SK-N-SH treated with all-trans-retinoic acid at 6 μM for 48 hours (cell line): ENCODE results near the gene QPRT.
"Not testable (repeated sequence)": the region's sequence is repeated elsewhere in the genome, so short reads cannot be mapped to it uniquely, and the experiment has no call there.

Experiments used
- ATAC-seq: fragments of 200-7000 bp; cut with Tn5 transposase; 3 replicates; pipeline ENCODE4 v1.9.1; 2020; ENCODE audit warnings: mild to moderate bottlenecking, moderate library complexity
- ARNTL ChIP-seq: fragments of 450-650 bp; formaldehyde crosslinking; IDR thresholded peaks from 2 replicates; pipeline ENCODE4 v1.5.0; 2020; ENCODE audit warnings: low read depth, mild to moderate bottlenecking, moderate library complexity, borderline replicate concordance
- BACH2 ChIP-seq: fragments of 250-450 bp; sonication (Bioruptor Pico); IDR thresholded peaks from 2 replicates; pipeline ENCODE4 v1.9.0; 2021; ENCODE audit warnings: mild to moderate bottlenecking, borderline replicate concordance
- CSDC2 ChIP-seq: fragments of 250-450 bp; sonication (Bioruptor Pico); IDR thresholded peaks from 2 replicates; pipeline ENCODE4 v1.5.0; 2020; ENCODE audit warnings: mild to moderate bottlenecking, moderate library complexity
- ESRRG ChIP-seq: fragments of 250-450 bp; sonication (Bioruptor Pico); IDR thresholded peaks from 2 replicates; pipeline ENCODE4 v1.6.1; 2021; ENCODE audit warnings: mild to moderate bottlenecking
- GLIS3 ChIP-seq: fragments of 250-450 bp; sonication (Bioruptor Pico); IDR thresholded peaks from 2 replicates; pipeline ENCODE4 v1.5.0; 2020; ENCODE audit warnings: mild to moderate bottlenecking, moderate library complexity
- ISL1 ChIP-seq: fragments of 250-450 bp; sonication (Bioruptor Pico); IDR thresholded peaks from 2 replicates; pipeline ENCODE4 v2.1.2; 2022; ENCODE audit warnings: mild to moderate bottlenecking, moderate library complexity
- OSR1 ChIP-seq: fragments of 250-450 bp; sonication (Bioruptor Pico); IDR thresholded peaks from 2 replicates; pipeline ENCODE4 v1.8.0; 2022; ENCODE audit warnings: moderate library complexity, mild to moderate bottlenecking, inconsistent platforms
- PPARA ChIP-seq: fragments of 250-450 bp; sonication (Bioruptor Pico); IDR thresholded peaks from 2 replicates; pipeline ENCODE4 v1.5.0; 2020; ENCODE audit warnings: mild to moderate bottlenecking, borderline replicate concordance
- RARB ChIP-seq: fragments of 250-450 bp; sonication (Bioruptor Pico); IDR thresholded peaks from 2 replicates; pipeline ENCODE4 v1.8.0; 2021; ENCODE audit warnings: mild to moderate bottlenecking, moderate library complexity
- SNAI2 ChIP-seq: fragments of 250-450 bp; sonication (Bioruptor Pico); IDR thresholded peaks from 2 replicates; pipeline ENCODE4 v1.5.0; 2020; ENCODE audit warnings: mild to moderate bottlenecking, moderate library complexity
- TCF4 ChIP-seq: fragments of 250-450 bp; sonication (Bioruptor Pico); IDR thresholded peaks from 2 replicates; pipeline ENCODE4 v1.8.0; 2021; ENCODE audit warnings: mild to moderate bottlenecking, moderate library complexity, borderline replicate concordance
- ZC3H10 ChIP-seq: fragments of 250-450 bp; sonication (Bioruptor Pico); IDR thresholded peaks from 2 replicates; pipeline ENCODE4 v1.5.1; 2021; ENCODE audit warnings: mild to moderate bottlenecking, moderate library complexity
- ZFP3 ChIP-seq: fragments of 250-450 bp; sonication (Bioruptor Pico); IDR thresholded peaks from 2 replicates; pipeline ENCODE4 v1.5.0; 2020; ENCODE audit warnings: mild to moderate bottlenecking, moderate library complexity
- ZFP30 ChIP-seq: fragments of 450-650 bp; formaldehyde crosslinking; IDR thresholded peaks from 2 replicates; pipeline ENCODE4 v1.5.0; 2022; ENCODE audit warnings: mild to moderate bottlenecking, moderate library complexity
- ZNF565 ChIP-seq: fragments of 450-650 bp; formaldehyde crosslinking; conservative IDR thresholded peaks from 2 replicates; pipeline ENCODE4 v1.5.0; 2020; ENCODE audit warnings: low read depth, mild to moderate bottlenecking, moderate library complexity
- ZNF70 ChIP-seq: fragments of 450-650 bp; formaldehyde crosslinking; IDR thresholded peaks from 2 replicates; pipeline ENCODE4 v1.5.0; 2020; ENCODE audit warnings: mild to moderate bottlenecking, moderate library complexity
- TF ChIP-seq, protein P1 (sequence below): fragments of 250-450 bp; sonication (Bioruptor Pico); IDR thresholded peaks from 2 replicates; pipeline ENCODE4 v1.5.1; 2020; ENCODE audit warnings: low read depth, mild to moderate bottlenecking, moderate library complexity
- TF ChIP-seq, protein P2 (sequence below): fragments of 250-450 bp; sonication (Bioruptor Pico); IDR thresholded peaks from 2 replicates; pipeline ENCODE4 v1.8.0; 2021; ENCODE audit warnings: low read depth, mild to moderate bottlenecking, moderate library complexity, borderline replicate concordance
- TF ChIP-seq, protein P3 (sequence below): fragments of 250-450 bp; sonication (Bioruptor Pico); IDR thresholded peaks from 2 replicates; pipeline ENCODE4 v1.8.0; 2020; ENCODE audit warnings: mild to moderate bottlenecking, moderate library complexity, borderline replicate concordance
- TF ChIP-seq, protein P4 (sequence below): fragments of 250-450 bp; sonication (Bioruptor Pico); IDR thresholded peaks from 2 replicates; pipeline ENCODE4 v1.5.0; 2020; ENCODE audit warnings: mild to moderate bottlenecking, moderate library complexity
- TF ChIP-seq, protein P5 (sequence below): fragments of 250-450 bp; sonication (Bioruptor Pico); IDR thresholded peaks from 2 replicates; pipeline ENCODE4 v1.5.1; 2021; ENCODE audit warnings: mild to moderate bottlenecking, moderate library complexity

Gene QPRT

DNA sequence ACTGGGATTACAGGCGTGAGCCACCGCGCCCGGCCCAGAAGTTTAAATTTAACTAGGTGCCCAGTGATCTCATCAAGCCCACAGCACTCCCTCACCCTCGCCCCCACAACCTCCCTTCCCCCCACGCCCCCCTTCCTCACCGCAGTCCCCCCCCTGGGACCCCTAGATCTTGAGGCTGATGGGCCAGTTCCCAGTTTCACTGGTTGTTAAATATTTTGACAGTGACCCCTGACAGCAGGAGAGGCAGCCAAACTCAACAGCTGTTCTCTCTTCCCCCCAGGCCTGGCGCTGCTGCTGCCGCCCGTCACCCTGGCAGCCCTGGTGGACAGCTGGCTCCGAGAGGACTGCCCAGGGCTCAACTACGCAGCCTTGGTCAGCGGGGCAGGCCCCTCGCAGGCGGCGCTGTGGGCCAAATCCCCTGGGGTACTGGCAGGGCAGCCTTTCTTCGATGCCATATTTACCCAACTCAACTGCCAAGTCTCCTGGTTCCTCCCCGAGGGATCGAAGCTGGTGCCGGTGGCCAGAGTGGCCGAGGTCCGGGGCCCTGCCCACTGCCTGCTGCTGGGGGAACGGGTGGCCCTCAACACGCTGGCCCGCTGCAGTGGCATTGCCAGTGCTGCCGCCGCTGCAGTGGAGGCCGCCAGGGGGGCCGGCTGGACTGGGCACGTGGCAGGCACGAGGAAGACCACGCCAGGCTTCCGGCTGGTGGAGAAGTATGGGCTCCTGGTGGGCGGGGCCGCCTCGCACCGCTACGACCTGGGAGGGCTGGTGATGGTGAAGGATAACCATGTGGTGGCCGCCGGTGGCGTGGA, 15.6 kb downstream of the QPRT start (continued):
- TF ChIP-seq, protein P1, sequence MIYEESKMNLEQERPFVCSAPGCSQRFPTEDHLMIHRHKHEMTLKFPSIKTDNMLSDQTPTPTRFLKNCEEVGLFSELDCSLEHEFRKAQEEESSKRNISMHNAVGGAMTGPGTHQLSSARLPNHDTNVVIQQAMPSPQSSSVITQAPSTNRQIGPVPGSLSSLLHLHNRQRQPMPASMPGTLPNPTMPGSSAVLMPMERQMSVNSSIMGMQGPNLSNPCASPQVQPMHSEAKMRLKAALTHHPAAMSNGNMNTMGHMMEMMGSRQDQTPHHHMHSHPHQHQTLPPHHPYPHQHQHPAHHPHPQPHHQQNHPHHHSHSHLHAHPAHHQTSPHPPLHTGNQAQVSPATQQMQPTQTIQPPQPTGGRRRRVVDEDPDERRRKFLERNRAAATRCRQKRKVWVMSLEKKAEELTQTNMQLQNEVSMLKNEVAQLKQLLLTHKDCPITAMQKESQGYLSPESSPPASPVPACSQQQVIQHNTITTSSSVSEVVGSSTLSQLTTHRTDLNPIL (CRISPR knock-in tag): no peak
- TF ChIP-seq TCF4 (no peak), ZNF565 (no peak)
- TF ChIP-seq, all 23 proteins: peak for 0

DNA sequence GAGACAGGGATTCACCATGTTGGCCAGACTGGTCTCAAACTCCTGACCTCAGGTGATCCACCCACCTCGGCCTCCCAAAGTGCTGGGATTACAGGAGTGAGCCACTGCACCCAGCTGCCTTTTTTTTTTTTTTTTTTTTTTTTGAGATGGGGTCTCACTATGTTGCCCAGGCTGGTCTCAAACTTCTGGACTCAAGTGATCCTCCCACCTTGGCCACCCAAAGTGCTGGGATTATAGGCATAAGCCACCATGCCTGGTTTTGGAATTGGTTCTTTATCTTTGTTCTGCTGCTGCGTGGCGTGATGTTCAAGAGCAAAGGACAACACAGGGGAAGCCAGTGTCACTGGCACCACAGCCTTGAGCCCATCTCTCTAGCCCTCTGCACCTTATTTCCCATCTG, 16.7 kb downstream of the QPRT start:
- not testable (repeated sequence) for ATAC-seq

DNA sequence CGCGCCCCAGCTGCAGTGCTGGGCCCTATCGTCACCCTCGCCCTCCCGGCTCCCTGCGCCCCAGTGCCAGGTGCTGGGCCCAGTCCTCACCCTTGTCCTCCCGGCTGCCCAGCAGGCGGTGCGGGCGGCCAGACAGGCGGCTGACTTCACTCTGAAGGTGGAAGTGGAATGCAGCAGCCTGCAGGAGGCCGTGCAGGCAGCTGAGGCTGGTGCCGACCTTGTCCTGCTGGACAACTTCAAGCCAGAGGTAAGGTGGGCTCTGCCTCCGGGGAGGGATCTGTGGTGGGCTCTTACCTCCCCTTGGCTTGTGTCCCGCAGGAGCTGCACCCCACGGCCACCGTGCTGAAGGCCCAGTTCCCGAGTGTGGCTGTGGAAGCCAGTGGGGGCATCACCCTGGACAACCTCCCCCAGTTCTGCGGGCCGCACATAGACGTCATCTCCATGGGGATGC, 17.9 kb downstream of the QPRT start:
- ATAC-seq: no peak
- TF ChIP-seq ESRRG (CRISPR knock-in tag): no peak
- TF ChIP-seq, protein P2, sequence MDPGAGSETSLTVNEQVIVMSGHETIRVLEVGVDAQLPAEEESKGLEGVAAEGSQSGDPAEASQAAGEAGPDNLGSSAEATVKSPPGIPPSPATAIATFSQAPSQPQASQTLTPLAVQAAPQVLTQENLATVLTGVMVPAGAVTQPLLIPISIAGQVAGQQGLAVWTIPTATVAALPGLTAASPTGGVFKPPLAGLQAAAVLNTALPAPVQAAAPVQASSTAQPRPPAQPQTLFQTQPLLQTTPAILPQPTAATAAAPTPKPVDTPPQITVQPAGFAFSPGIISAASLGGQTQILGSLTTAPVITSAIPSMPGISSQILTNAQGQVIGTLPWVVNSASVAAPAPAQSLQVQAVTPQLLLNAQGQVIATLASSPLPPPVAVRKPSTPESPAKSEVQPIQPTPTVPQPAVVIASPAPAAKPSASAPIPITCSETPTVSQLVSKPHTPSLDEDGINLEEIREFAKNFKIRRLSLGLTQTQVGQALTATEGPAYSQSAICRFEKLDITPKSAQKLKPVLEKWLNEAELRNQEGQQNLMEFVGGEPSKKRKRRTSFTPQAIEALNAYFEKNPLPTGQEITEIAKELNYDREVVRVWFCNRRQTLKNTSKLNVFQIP (CRISPR knock-in tag): no peak
- no peak for TF ChIP-seq OSR1 (CRISPR knock-in tag)
- no peak for TF ChIP-seq ISL1 (CRISPR knock-in tag)
- TF ChIP-seq ZC3H10 (CRISPR knock-in tag): no peak
- no peak for TF ChIP-seq ZFP30 (CRISPR knock-in tag)
- TF ChIP-seq ZNF70 (CRISPR knock-in tag): no peak
- TF ChIP-seq, protein P3, sequence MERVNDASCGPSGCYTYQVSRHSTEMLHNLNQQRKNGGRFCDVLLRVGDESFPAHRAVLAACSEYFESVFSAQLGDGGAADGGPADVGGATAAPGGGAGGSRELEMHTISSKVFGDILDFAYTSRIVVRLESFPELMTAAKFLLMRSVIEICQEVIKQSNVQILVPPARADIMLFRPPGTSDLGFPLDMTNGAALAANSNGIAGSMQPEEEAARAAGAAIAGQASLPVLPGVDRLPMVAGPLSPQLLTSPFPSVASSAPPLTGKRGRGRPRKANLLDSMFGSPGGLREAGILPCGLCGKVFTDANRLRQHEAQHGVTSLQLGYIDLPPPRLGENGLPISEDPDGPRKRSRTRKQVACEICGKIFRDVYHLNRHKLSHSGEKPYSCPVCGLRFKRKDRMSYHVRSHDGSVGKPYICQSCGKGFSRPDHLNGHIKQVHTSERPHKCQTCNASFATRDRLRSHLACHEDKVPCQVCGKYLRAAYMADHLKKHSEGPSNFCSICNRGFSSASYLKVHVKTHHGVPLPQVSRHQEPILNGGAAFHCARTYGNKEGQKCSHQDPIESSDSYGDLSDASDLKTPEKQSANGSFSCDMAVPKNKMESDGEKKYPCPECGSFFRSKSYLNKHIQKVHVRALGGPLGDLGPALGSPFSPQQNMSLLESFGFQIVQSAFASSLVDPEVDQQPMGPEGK (CRISPR knock-in tag): no peak
- TF ChIP-seq, protein P4, sequence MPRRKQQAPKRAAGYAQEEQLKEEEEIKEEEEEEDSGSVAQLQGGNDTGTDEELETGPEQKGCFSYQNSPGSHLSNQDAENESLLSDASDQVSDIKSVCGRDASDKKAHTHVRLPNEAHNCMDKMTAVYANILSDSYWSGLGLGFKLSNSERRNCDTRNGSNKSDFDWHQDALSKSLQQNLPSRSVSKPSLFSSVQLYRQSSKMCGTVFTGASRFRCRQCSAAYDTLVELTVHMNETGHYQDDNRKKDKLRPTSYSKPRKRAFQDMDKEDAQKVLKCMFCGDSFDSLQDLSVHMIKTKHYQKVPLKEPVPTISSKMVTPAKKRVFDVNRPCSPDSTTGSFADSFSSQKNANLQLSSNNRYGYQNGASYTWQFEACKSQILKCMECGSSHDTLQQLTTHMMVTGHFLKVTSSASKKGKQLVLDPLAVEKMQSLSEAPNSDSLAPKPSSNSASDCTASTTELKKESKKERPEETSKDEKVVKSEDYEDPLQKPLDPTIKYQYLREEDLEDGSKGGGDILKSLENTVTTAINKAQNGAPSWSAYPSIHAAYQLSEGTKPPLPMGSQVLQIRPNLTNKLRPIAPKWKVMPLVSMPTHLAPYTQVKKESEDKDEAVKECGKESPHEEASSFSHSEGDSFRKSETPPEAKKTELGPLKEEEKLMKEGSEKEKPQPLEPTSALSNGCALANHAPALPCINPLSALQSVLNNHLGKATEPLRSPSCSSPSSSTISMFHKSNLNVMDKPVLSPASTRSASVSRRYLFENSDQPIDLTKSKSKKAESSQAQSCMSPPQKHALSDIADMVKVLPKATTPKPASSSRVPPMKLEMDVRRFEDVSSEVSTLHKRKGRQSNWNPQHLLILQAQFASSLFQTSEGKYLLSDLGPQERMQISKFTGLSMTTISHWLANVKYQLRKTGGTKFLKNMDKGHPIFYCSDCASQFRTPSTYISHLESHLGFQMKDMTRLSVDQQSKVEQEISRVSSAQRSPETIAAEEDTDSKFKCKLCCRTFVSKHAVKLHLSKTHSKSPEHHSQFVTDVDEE (CRISPR knock-in tag): no peak
- TF ChIP-seq, all 23 proteins: peak for 0

DNA sequence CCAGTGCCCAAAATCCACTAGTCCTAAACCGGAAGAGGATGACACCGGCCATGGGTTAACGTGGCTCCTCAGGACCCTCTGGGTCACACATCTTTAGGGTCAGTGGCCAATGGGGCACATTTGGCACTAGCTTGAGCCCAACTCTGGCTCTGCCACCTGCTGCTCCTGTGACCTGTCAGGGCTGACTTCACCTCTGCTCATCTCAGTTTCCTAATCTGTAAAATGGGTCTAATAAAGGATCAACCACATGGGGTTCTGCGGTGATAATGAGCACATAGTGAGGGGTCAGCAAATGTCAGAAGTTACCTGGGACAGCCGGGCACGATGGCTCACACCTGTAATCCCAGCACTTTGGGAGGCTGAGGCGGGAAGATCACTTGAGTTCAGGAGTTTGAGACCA, 18.4 kb downstream of the QPRT start:
- ATAC-seq: no peak
- no peak for TF ChIP-seq CSDC2
- TF ChIP-seq OSR1 (CRISPR knock-in tag): no peak
- no peak for TF ChIP-seq ZFP3 (CRISPR knock-in tag)
- TF ChIP-seq, protein P4 (CRISPR knock-in tag): no peak
- no peak for TF ChIP-seq SNAI2 (CRISPR knock-in tag)
- no peak for TF ChIP-seq ZNF70 (CRISPR knock-in tag)
- TF ChIP-seq, protein P5, sequence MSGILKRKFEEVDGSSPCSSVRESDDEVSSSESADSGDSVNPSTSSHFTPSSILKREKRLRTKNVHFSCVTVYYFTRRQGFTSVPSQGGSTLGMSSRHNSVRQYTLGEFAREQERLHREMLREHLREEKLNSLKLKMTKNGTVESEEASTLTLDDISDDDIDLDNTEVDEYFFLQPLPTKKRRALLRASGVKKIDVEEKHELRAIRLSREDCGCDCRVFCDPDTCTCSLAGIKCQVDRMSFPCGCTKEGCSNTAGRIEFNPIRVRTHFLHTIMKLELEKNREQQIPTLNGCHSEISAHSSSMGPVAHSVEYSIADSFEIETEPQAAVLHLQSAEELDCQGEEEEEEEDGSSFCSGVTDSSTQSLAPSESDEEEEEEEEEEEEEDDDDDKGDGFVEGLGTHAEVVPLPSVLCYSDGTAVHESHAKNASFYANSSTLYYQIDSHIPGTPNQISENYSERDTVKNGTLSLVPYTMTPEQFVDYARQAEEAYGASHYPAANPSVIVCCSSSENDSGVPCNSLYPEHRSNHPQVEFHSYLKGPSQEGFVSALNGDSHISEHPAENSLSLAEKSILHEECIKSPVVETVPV (CRISPR knock-in tag): no peak
- no peak for TF ChIP-seq TCF4
- no peak for TF ChIP-seq ISL1 (CRISPR knock-in tag)
- TF ChIP-seq BACH2 (CRISPR knock-in tag): no peak
- TF ChIP-seq PPARA (CRISPR knock-in tag): no peak
- TF ChIP-seq, protein P3 (CRISPR knock-in tag): no peak
- no peak for TF ChIP-seq ESRRG (CRISPR knock-in tag)
- no peak for TF ChIP-seq ZC3H10 (CRISPR knock-in tag)
- no peak for TF ChIP-seq RARB (CRISPR knock-in tag)
- TF ChIP-seq GLIS3 (CRISPR knock-in tag): no peak
- no peak for TF ChIP-seq ZNF565
- TF ChIP-seq ARNTL (CRISPR knock-in tag): no peak
- no peak for TF ChIP-seq ZFP30 (CRISPR knock-in tag)
